Activated CD4-positive, alpha-beta T cell treated with anti-CD3 and anti-CD28 coated beads for 1 hour (primary cell): ENCODE data around the gene ITPR1.
"Not testable (repeated sequence)": the region's sequence is repeated elsewhere in the genome, so short reads cannot be mapped to it uniquely, and the experiment has no call there.

Experiments
- DNase-seq: peaks from one replicate; pipeline ENCODE4 v3.0.0-alpha.2; 2020

ITPR1 gene

DNA sequence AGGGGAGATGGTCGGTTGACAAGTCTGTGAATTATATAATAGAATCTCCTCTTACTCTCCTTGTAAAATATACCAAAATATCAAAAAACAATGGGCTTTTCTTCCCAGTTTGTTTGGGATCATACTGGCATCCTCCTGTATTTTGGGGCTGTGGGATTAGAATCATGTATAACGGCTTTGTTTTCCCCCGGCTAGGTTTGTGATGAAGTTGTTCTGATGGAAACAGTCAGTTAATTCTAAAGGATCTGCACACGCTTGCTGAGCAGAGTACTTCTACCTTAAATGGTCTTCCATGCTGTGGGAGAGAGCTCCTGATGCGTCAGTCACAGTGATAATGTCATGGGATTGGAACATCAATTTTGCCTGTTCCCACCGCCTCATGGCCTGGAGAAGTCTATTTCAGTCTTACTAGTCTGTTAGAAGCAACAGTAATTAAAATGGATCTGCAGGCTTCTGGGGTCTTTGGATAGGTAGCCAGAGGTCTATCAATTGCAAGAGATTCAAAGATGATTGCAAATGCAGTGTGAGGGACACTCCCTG lies 81.3 kb downstream of the ITPR1 start:
- DNase-seq: no peak

DNA sequence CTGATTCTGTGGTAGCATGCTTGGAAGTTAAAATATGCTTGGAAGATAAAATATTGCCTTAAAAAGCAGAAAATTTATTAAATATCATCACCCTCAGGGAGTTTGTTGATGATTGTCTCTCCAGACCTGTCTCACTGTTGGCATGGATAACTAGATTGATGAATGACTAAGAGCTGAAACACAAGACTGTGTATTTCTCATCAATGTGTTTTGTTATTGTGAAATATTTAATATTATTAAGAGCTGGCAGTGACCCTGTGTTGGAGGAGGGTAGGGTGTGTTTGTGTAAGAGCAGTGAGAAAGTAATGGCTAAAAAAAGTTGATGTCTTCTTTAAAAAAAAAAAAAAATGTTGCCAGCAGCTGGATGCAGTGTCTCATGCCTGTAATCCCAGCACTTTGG lies 82.2 kb downstream of the ITPR1 start:
- no peak for DNase-seq

DNA sequence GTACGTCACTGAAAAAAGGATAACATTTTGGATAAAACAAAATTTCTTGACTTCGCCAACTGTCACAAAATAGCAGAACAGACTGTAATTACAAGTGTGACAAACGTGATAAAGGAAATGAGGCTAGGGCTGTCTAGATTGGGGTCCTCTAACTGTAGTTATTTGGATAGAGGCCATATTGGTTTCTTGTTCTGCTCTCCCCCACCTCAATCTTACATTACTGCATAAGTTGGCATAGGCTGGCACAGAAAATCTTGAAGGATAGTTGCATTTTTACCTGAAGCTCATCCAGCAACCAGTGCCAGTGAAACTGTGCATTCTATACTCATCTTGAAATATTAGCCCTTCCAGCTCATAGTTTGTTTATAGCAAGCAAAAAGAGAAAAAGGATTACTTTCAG lies 84.6 kb downstream of the ITPR1 start:
- DNase-seq: no peak

DNA sequence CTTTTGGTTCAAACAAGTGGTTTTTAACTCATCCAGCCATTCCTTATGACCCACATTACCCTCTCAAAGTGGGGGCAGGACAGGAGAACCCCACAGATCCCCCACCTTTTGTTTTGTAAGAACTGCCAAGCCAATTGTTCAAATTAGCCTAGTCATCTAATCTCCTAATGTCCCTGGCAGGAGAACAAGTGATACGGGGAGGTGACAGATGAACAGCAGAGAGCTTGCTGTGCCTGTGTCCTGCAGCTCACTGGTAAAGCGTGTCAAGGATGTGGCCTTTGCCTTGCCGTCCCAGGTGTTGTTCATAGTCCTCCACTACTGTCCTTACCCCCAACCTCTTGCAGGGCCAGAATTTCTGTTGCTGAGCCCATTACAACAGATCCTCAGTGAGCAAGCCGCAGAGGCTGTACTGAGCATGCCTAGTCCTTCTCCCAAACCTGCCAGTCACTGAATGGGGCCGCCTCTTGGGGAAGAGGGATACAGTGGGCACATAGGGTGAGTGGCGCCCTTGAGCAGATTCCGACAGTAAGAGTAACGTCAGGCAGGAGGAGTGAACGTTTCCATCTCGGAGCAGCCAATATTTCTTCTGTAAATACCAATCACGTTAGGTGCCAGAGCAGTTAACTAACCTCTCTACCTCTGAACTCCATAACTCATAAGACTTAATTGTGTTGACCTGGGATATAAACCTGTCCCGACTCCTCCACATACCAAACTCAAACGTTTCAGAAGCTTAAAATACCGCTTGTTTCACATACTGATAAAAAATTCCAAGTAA lies 87.4 kb downstream of the ITPR1 start:
- DNase-seq: no peak

DNA sequence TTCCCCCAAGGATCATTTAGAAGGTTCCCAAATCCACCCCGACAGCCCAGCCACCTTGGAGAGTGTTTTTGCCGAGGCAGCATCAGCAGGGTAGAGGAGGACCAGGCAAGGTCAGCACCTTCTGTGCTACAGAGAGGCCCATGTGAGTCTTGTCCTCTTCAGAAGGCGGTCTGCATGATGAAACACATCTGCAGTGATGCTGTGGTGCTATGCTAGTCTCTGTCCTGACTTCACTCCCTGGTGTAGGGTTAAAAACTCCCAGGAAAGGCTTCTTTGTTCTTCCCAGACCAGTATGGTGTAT lies 87.9 kb downstream of the ITPR1 start:
- DNase-seq: no peak

DNA sequence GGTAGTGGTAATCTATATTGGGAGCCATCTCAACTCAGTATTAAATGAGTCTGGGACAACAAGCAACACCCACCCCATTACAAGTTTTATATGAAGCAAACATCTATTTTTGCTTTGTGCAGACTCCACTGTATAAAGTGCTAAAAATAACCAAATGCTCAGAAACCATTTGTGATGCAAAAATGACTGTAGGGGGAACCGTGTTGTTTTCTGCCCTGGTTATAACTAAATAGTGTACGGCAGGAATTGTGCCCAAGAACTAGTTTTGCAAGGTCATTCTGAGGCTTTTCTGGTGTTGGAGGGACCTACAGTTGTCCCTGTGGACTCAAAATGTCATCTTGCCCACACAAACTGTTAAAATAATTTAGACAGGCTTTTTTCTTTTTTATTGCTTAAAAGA lies 88.3 kb downstream of the ITPR1 start:
- no peak for DNase-seq

DNA sequence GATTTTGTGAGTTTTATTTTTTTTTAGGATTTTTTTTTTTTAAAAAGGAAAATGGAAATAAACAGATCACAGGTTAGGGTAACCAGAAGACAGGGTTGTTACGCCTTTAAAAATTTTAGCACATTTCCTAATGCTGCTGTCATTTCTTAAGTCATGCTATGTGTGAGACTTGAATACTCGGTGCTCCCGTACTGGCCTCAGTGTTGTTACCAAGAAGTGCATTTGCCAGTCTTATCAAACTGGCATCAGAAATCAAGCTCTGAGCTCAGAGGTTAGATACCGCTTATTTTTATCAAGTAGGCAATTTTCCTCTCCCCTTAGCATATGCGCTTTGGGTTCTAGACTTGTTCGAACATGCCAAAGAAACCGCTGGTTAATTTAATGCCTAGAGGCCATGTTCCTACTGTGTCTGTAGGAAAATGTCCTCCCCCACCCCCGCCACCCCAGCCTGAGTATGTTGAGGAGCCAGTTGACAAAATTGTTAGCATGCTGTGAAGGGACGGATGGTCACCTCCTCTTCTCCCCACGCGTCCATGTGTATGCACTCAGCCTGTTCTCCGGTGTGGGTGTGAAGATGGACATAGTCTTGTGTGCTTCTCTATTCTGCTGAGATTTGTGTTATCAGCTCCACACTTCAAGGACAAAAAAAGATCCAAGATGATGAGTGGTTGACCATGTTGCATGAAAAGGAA lies 88.9 kb downstream of the ITPR1 start:
- no peak for DNase-seq

DNA sequence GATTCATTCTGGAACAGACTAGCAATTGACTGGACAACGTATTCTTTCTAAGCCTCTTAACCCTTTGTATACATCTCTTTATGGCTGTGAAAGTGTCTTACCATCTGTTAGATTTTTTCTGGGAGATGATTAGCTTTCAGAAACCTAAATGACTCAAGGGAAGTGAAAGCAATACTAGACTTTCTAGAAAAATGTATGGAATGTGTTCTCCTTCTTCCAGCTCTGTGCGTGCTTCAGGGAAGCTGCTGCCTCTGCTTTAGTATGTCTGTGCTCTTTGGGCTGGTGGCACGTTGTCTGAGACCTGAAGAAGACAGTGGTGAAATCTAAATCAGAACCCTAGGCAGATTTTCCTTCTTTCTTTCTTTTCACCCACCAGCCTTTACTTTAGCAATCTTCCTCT lies 89.5 kb downstream of the ITPR1 start:
- DNase-seq: no peak

DNA sequence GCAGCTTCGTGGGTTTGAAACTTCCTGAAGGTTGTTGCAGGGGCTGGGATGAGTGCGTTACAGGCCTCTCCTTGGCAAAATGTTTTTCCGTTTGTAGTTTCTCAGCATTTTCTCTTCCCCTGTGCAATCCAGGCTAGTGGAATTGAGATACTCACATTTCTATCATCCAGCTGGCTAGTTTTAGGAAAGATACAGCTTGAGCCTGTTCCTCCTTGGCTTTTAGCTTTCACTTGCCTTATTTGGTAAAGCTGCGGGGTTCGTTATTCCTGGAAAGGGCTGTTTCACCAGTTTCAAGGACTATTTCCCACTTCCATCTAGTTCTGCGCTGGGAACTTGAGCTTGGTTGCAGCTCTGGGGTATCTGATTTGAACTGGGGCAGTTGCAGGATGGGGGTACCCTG lies 90.3 kb downstream of the ITPR1 start:
- no peak for DNase-seq

DNA sequence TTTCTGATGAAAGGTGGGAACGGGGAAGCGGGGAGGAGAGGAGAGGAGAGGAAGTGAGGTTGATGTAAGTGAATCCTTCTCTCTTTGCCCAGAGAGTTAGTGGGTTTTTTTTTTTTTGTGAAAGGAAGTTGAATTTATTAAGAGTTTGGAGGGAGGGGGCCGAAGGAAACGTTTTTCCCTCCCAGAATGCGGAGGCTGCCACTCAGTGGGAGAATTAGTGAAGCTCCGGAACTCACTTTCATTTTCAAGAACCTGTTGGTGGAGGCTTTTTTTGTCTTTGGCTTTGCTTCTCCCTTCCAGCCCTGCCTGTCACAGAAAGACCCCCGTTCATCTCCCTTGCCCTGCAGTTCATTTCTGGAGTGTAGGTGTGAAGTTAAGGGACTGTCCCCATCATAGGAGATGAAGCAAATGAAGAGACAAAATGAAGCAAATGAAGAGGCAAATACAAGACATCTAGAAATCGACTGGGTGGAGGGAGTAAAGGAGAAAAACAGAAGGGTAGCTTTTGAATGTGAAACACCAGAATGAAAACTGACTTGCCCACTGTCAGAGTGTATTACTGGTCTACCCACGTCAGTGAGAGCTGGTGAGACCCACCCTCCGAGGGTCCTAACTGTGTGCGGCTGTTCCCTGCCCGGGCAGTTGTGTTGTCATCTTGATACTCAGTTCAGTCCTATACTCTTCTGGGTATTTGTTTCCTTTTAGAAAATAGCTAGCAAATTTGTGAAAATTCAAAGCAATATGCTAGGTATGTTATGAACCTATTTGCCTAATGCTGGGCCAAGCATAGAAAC lies 91.5 kb downstream of the ITPR1 start:
- DNase-seq: no peak

DNA sequence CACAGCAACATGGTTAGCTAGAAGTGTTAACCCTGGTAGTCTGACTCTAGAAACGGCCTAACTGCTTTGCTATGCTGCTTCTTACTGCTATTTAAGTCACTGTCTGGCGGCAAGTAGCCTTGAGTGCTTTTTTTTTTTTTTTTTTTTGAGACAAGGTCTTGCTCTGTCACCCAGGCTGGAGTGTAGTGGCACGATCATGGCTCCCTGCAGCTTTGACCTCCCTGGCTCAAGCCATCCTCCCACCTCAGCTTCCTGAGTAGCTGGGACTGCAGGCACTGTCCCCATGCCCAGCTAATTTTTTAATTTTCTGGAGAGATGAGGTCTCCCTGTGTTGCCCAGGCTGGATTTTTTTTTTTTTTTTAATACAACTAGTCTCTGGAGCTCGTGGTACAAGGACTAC lies 93.2 kb downstream of the ITPR1 start:
- no peak for DNase-seq

DNA sequence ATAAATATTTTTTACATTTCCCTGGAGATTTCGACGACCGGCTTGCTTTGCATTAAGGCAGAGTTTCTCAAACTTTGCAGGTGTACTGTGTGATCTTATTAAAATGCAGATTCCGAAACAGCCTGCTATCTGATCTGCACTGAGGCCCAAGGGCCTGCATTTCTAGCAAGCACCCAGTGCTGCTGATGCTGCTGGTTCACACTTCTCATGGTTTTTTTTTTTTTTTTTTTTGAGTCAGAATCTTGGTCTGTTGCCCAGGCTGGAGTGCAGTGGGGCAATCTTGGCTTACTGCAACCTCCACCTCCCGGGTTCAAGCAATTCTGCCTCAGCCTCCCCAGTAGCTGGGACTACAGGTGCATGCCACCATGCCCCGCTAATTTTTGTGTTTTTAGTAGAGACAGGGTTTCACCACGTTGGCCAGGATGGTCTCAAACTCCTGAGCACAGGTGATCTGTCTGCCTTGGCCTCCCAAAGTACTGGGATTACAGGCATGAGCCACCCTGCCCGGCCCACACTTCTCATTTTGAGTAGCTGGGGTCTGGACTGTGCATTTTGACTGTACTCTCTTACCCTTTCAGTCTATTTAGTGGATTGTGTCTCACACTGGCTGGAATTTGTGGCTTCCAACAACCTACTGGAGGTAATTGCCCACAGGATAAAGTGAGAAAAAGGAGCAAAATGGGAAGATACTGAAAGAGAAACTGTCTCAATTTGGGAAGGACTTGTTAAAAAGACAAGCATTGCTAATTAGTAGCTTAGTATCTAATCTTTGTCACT lies 94.1 kb downstream of the ITPR1 start:
- no peak for DNase-seq

DNA sequence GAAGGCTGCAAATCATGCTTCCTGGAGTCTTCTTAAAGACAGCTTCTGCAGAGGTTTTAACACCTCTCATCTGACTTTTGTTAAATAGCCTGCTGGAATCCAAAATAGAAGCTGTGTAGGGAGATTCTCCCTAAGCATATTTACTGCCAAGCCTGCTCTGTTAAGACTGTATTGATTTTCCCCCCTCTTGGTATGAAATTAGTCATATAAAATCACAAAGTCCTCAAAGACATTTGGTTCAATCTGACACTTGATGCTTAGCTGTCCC lies 94.6 kb downstream of the ITPR1 start:
- DNase-seq: no peak

DNA sequence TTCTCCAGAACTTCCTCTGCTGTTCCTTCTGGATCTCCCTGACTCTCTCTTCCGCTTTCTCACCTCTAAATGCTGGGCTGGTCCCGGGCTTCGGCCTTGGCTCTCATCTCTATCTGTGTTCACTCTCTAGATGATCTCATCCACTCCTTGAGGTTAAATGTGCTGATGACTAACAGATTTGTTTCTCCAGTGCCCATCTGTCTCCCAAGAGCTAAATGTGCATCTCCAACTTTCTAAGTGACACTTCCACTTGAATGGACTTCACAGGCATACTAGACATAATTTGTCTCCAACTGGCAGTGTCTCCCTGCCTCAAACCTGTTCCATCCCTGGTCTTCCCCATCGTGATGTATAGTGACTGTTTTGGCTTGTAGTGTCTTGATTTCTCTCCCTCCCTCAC lies 95.3 kb downstream of the ITPR1 start:
- no peak for DNase-seq

DNA sequence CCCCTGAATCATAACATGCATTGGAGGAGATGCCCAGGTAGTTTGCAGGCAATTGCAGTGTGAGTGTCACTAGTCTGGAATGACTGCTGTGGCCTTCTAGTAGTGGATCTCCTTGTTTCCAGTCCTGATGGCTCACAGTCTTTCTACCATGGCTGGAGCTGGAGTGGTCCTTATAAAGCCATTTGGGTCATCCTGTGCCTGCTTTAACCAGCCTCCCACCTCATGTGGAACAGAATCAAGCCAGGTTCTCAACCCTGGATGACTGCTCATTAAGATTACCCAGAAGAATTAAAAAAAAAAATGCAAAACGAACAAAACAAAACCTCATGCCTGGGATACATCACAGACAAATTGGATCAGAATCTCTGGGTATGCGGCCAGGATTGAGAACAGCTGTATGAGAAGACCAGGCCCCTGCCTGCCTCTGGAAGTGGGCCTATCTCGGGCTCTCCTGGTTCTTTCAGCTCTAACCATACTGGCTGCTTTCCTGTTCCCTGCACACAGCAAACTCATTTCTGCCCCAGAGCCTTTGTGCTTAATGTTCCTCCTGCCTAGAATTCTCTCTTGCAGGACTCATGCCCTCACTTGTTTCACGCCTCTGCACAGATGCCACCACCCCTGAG lies 96.4 kb downstream of the ITPR1 start:
- DNase-seq: no peak

DNA sequence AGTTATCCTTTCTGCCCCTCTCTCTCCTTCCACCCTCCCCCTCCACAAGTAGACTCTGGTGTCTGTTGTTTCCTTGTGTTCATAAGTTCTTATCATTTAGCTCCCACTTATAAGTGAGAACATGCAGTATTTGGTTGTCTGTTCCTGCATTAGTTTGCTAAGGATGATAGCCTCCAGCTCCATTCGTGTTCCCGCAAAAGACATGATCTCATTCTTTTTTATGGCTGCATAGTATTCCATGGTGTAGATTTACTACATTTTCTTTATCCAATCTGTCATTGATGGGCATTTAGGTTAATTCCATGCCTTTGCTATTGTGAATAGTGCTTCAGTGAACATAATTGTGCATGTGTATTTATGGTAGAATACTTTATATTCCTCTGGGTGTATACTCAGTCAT lies 97.7 kb downstream of the ITPR1 start:
- DNase-seq: not testable (repeated sequence)

DNA sequence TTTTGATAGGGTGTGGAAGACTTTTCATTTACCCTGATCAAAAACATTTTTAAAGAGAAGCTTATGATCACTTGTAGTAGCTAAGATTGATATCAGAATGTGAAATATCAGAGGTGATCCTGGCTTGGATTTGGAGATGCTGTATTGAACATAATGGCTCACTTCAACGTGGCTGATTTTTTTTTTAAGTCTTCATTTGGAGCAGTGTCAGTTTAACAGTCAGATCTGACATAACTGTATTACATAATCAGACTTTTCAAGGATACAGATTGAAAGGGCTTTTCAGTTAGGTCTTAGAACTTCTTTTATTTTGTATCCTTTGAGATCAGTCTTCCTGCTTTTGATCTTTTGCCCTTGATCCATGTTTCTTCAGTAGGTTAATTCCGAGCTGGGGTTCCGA lies 98.5 kb downstream of the ITPR1 start:
- no peak for DNase-seq

DNA sequence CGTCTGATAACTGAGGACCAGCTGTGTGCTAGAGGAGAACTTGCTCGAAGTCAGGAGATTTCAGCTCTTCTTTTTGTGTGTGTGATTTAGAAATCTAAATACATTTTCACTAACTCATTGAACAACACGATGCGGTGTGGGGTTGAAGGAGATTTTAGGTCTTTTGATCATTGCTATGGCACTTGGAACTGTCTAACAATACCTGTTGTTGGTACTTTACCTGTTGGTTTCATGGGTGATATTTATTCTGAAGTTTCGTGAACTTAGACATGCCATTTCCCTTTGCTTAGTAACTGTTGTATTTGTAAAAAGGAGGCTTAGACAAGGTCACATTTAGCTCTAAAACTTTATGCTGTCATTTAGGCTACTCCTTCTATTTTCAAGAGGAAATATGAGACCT lies 99.9 kb downstream of the ITPR1 start:
- no peak for DNase-seq

DNA sequence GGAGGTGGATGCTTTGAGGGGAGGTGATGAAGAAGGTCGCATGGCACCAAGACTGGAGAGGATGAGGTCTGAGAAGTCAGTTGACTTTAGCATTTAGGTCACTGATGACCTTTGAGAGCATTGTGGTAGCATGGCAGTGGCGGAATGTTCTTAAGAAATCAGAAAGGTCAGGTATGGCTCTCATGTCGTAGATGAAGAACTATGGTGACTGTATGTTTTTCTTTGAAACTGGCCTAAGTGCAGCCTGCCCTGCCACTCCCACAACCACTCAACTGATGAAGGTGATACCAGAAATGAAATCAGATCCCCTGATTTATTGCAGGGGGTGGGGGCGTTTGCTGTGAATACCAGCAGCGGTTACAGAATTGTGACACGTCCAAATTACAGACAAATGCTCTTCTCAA lies 102.6 kb downstream of the ITPR1 start:
- DNase-seq: no peak

DNA sequence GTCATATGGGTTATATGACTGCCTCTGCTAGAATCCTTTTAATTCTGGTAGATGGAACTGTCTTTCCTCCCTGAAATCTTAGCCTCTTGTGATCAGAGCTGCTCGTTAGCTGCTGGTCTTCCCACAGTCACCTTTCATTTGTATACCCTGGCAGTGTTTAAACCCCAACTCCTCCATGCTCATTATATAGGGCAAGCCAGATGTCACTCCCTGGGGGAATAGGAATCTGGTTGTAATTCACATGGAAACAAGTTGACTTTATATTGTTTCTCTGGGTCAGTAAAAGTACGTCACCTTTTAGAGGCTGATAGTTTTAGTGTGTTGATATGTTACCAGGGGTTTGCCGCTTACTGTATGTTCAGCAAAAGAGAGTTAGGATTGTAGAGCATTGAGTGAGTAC lies 103.5 kb downstream of the ITPR1 start:
- DNase-seq: no peak

DNA sequence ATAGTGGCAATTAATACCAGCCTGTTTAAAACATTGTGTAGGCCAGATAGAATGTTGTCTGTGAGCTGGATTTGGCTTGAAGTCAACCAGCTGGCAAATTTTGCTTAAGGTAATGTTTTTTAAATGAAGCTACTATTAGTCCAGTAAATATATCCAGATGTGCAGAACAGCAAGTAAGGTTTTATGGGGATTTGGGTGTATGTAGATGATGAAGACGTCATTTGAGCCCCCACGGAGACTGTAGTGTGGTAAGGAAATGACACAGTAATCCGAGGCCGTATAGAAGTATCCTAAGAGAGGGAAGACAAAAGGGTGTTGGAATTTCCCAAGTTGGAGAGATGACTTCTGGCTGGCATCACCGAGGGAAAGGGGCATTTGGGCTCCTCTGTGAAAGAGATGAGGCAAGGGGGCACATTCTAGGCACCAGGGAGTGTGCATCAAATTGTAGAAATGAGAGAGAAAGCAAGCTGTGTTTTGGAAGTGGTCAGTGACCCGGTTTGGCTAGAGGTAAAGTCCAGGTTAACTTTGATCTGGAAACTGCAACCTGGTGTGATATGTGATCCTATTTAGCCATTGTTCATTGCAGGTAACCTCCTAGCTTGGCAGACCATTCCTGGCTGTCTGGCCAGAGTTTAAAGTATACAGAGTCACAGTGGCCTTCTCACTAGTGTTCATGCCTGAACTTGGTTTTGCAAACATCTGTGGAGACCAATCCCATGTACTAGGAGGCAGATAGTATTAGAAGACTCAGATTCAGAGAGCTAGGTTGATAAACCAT lies 104.2 kb downstream of the ITPR1 start:
- DNase-seq: no peak

DNA sequence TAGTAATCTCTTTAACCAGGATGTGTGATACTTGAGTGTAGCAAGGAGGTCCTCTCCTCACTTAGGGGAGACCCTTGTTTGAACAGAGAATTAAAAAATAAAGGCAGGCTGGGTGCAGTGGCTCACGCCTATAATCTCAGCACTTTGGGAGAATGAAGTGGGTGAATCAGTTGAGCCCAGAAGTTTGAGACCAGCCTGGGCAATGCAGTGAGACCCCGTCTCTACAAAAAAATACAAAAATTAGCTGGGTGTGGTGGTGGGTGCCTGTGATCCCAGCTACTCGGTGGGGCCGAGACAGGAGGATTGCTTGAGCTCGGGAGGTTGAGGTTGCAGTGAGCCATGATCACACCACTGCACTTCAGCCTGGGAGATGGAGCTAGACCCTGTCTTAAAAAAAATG lies 105.1 kb downstream of the ITPR1 start:
- not testable (repeated sequence) for DNase-seq
